Renal cortex interstitium (tissue), 11 donors: Measurements from ENCODE around the gene KNOP1. TPM values are rescaled to one million over a fixed set of nuclear protein-coding genes. Genes with fewer than 3 reads are reported as not detected.
"Not testable (repeated sequence)": the region's sequence is repeated elsewhere in the genome, so short reads cannot be mapped to it uniquely, and the experiment has no call there.

Experiments
- DNase-seq, 11 donors: peaks; one replicate each; pipeline ENCODE4 v3.0.0-alpha.2; 2013; ENCODE audit warnings: low read depth in 9 of 11, low spot score in 4 of 11; ENCODE audit errors: extremely low read depth in 1 of 11
- polyA plus RNA-seq, 3 donors: library from polyadenylated mRNA; unstranded; fragments of 120-200 nt; gene quantifications; one replicate each; pipeline ENCODE4 v1.2.1, GENCODE V29; 2013; ENCODE audit not compliant: insufficient read length in 3 of 3

Gene KNOP1
- polyA plus RNA-seq, 3 donors = 45.0 to 49.1 (median 48.7) TPM

DNA sequence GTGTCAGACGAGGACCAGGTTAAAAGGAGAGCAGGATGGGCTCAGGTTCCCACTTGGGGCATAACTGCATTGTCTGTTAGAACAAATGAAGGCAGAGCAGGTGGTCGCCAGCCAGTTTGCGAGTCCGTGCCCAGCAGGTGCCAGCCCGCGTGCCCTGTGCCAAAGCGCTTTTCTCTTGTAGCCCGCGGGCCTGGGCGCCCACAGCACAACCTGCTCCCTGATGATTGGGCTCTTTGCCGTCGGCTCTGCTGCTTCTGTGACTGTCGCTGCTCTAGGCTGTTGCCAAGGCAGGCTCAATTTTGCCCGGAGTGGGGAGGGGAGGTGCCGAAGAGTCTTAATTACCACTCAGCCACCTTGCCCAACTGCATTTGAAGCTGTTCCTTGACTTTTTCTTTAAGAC, 21.1 kb downstream of the KNOP1 start:
- DNase-seq = no peak

DNA sequence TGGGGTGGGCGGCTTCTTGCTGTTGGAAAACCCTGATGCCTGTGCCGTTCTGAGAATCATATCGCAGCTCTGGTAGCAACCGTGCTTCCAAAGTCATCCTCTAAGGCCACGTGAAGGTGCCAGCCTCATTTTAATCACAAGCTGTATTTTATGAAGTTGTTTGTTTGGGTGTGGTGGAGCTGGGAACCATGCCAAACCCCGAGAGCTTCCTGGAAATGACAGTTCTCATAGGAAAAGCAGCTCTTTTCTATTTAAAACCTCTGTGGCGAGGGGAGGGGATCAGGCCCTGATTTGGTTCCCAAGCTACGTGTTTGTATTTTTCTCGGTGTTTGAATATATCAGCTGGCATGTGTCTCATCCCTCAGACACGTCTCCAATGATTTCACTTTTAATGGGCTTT, 21.7 kb downstream of the KNOP1 start:
- peak in 3 of 11 donors; percentile 23 to 46 (median 38) for DNase-seq

DNA sequence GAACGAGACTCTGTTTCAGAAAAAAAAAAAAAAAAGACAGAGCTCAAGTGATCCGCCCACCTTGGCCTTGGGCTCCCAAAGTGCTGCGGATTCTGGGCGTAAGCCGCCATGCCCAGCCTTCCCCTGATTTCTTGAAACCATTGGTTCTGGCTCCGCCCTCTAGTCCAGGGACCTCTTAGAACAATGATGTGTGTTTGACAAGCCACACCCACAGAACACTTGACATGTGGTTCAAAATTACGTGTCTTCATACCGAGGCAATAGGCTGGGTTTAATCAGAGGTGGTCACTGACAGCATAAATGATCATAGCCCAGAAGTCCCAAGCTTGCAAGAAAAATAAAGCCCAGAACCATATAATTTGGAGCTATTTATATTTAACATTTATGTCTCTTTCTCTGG, 23.0 kb downstream of the KNOP1 start:
- no peak for DNase-seq

DNA sequence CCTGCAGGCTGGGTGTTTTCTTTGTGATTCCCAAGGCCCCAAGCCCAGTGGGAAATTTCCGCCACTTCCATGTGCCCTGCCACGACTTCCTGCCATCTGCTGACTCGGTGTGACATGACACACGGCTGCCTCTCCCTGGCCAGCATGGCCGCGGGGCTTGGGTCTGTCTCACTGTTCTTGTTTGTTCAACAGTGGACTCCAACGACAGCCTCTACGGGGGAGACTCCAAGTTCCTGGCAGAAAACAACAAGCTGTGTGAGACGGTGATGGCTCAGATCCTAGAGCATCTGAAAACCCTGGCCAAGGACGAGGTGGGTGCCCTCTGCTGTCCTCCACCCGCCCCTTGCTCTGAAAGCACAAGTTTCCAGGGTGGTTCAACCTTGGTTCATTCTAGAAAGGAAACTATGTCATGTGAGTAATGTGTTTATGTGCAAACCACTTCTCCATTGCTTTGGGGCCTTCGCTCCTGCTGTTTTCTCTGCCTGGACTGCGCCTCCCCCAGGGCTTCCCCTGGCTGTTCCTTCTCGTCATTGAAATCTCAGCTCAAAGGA, 26.8 kb downstream of the KNOP1 start:
- no peak for DNase-seq

DNA sequence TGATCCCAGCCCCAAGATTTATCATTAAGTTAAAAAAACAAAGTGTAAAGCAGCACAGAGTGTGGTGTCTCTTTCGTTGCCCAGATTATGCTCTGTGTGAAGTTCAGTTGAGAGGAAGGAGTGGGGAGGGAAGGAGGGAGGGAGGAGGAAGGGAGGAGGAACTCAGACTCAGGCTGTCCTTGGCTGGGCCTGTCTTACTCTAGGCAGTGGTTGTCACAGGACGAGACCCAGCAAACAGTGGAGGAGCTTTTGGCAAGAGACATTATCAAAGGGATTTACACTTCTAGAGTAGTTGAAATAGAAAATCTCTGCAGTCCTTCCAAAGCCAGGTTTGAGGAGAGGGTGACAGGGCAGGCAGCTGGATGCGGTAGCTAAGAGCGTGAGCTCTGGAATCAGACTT, 27.8 kb downstream of the KNOP1 start:
- DNase-seq = no peak

DNA sequence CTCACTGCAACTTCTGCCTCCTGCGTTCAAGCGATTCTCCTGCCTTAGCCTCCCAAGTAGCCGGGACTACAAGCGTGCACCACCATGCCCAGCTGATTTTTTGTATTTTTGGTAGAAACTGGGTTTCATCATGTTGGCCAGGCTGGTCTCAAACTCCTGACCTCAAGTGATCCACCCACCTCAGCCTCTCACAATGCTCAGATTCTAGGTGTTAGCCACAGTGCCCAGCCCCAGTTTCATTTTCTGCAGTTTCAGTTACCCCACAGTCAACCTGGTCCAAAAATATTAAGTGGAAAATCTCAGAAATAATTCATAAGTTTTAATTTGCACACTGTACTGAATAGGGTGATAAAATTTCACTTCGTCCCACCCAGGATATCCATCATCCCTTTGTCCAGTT, 28.7 kb downstream of the KNOP1 start:
- DNase-seq = no peak

DNA sequence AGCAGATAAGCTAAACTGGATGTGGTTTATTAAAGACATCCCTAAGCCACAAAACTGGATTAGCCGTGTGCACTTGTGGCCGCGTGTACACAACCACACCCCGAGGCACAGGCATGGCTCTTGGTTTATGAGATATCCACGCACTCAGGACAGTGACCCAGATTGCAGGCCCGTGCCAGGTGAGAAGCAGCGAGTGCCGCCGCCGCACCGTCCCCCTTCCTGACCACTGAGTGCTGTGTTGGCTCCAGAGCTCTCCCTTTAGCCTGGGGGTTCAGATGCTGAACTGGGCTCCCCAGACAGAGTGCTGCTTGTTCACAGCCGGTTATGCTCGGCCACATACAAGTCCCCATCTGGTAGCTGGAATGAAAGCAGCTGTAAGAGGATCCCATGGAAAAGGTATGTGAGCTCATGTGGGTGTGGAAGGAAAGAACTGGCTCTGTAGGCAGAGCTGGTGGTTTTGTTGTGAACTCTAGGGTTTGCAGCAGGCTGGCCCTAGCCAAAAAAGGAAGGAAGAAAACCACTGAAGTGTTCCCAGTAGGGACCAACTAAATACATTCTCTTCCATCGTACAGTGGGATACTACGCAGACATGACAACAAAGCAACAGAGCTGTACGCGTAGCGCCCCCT, 29.5 kb downstream of the KNOP1 start:
- DNase-seq = no peak

DNA sequence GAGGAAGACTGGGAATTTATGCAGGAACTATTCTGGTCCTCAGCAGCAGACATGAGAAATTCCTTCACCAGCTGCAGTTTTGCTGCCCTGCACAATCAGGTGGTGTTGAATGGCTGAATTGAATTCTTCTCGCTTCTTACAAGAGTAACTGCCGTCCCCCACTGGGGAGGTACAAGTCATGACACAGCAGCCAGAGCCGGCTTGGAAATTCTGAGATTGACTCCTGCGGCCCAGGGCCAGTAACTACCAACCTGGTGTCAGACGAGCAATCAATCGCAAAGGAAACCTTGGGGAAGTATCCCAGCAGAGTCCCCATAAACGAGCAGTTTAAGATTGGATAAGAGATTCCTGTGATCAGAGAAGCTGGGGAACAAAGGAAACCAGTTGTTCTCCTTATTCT, 30.7 kb downstream of the KNOP1 start:
- DNase-seq = no peak

DNA sequence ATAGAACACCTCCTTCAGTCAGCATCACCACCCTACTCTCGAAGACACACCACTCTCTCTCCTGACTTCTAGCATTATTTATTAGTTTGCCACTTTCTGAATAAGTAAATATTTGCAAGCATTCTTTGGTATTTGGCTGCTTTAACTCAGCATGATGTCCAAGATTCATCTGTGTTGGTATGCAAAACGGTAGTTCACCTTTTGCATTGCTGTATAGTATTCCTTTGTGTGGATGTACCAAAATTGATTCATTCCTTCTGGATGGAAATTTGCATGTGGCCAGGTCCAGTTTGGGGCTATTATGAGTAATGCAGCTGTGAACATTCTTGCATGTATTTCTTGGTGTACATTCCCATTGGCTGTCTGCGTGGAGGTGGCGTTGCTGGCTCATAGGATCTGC, 32.9 kb downstream of the KNOP1 start:
- no peak for DNase-seq

DNA sequence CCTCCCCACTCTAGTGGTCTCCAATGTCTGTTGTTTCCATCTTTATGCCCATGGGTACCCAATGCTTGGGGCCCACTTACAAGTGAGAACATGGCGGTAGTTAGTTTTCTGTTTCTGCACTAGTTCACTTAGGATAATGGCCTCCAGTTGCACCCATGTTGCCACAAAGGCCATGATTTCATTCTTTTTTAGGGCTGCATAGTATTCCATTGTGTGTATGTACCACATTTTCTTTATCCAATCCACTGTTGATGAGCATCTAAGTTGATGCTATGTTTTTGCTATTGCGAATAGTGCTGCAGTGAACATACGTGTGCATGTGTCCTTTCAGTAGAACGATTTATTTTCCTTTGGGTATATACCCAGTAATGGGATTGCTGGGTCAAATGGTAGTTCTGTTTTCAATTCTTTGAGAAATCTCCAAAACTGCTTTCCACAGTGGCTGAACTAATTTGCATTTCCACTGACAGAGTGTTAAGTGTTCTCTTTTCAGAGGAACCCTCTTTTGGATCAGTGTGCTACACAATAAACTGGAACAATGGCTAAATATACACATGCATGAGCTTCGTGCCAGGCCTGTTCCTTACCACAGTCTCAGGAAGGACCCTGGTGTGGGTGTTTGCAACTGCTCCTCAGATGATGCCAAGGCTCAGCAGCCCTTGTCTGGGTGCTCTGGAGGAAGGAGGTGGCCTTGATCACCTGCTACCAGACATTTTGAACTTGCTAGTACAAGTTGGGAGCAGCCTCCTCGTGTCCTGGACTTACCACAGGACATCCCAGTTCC, 34.4 kb downstream of the KNOP1 start:
- DNase-seq = no peak

DNA sequence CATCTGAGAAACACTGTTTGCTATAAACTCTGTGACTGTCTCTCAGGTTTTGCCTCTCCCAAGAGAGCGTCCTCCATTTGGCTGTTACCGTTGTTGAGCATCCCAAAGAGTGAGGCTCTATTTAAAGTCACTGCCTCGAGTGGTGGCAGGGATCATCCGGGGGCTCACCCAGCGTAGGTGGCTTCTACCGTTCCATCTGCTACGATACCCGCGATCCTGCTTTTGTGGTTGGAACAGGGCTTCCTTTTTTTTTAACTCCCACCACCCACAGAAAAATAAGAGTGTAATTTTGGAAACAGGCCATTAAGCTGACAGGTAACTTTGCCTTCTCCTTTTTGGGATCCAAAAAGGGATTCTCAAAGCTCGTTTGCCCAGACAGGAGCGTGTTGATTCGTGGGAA, 36.4 kb downstream of the KNOP1 start:
- no peak for DNase-seq

DNA sequence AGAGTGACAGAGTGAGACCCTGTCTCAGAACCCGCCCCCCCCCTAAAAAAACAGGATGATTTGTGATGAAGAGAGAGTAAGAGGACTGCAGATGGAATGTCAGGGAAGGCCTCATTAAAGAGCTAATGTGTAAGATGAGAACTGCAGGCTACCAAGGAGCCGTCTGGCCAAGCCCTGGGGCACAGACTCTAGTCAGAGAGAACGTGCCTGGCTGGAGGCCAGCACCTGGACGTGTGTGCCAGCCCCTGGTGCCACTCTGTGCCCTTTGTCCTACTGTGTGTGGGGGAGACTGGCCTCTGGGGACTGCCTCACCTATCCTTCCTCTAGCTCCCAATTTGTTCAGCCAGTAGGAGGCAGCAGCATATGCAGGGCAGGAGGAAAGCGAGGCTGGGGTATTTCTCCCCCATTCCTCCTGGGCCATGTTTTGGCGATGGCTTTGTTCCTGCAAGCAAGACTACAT, 37.1 kb downstream of the KNOP1 start:
- peak in 5 of 11 donors; percentile 9 to 37 (median 22) for DNase-seq

DNA sequence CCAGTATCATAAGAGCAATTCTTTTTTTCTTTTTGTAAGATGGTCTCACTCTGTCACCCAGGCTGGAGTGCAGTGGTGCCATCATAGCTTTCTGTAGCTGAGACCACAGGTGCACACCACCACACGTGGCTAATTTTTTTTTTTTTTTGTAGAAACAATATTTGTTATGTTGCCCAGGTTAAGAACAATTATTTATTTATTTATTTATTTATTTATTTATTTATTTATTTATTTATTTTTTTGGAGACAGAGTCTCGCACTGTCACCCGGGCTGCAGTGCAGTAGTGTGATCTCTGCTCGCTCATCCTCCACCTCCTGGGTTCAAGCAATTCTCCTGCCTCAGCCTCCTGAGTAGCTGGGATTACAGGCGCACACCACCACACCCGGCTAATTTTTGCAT, 38.7 kb downstream of the KNOP1 start:
- not testable (repeated sequence) for DNase-seq

DNA sequence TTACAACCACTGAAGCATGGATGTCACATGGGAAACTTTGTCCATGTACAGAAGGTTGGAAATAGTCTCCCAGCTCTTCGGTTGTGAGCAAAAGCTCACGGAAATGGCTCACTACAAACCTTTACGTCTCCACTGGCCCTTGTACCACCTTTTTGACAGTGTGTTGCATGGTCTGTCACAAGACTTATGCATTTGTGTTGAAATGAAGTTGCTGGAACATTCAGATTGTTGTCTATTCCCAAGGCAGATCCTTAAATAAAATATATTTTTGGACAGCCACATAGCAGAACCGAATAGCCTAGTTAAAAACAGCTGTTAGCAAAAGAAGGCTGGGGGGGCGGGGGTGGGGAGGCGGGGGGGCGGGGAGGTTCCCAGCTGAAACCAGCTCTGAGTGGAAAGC, 39.2 kb downstream of the KNOP1 start:
- no peak for DNase-seq

DNA sequence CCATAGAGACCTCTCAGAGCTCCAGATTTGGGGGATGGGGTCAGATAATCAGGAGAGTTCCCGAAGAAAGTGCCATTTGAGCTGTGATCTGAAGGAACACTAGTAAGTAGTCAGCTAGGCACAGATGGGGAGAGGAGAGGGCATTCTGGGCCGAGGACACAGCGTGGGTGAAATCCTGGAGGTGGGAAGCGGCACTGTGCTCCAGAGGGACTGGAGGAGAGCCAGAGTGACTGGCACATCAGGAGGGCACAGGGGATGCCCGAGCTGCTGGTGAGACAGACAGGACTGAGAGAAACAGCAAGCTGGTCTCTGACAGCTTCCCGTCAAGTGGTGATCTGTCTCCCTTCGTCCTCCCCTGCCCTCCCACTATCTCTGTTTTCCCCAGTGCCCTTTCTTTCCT, 40.6 kb downstream of the KNOP1 start:
- no peak for DNase-seq

DNA sequence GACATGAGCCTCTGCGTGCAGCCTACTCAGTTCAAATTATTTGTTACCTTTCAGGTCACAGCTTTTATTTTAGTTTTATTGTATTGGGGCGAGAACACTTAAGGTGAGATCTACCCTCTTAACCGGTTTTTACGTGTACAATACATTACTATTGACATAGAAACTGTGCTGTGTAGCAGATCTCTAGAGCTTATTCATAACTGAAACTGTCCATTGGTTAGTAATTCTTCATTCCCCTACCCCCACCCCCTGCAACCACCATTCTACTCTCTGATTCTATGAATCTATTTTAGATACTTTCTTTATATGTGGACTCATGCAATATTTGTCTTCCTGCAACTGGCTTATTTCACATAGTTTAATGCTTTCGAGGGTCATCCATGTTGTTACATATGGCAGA, 43.5 kb downstream of the KNOP1 start:
- DNase-seq = no peak

DNA sequence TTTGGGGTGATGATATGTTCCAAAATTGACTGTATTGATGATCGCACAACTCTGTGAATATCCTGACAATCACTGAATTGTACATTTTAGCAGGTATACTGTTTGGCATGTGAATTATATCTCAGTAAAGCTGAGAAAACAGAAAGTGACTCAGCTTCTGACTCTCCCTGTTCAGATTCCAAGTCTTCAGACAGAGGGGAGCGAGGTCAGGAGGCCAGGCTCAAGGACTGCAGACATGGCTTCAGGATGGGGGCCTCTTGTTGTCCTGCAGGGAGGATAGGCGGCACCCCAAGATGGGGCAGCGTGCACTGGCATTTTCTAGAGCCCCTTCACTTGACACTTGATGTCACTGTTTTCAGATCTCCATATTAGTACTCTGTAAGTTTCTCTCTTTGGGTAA, 45.6 kb downstream of the KNOP1 start:
- no peak for DNase-seq

DNA sequence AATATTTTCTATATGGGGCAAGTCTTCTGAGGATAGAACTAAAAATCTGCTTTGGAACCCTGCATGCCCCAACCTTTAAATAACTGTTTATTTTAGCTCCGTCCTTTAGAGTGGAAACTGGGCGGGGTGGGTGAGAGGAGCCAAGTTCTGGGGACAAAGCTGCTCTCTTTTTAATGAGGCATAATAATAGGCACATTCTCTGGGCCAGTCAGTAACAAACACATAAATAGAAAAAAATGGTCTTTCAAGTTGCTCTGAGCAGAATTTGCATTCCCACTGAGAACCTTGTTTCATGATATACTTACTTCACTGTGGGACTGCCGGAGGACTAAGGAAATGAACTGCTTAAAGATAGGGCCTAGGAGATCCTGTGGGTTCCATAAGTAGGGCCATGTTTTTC, 51.5 kb downstream of the KNOP1 start:
- no peak for DNase-seq

DNA sequence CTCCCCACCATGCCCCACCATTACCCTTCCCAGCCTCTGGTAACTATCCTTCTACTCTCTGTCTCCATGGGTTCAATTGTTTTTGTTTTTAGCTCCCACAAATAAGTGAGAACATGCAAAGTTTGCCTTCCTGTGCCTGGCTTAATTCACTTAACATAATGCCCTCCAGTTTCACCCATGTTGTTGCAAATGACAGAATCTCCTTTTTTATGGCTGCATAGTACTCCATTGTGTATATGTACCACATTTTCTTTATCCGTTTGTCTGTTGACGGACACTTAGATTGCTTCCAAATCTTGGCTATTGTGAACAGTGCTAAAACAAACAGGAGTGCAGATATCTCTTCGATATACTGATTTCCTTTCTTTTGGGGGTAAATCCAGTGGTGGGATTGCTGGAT, 52.7 kb downstream of the KNOP1 start:
- not testable (repeated sequence) for DNase-seq

DNA sequence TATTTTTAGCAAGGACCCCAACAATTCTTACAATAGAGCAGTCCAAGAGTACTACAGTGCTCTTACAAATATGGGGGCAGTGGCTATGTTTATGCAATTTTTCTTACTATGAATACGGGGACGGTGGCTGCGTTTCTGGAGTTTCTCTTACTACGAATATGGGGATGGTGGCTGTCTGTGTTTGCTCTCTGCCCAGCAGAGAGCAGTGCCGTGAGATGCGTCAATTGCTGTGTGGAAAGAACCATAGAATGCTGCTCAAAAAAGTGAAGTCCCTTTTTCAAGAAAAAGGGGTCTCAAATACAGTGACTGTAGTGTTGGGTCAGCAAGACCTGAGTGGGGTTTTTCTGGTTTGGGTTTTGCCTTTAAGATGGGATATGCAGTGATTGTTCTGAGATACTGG, 53.9 kb downstream of the KNOP1 start:
- DNase-seq = no peak

DNA sequence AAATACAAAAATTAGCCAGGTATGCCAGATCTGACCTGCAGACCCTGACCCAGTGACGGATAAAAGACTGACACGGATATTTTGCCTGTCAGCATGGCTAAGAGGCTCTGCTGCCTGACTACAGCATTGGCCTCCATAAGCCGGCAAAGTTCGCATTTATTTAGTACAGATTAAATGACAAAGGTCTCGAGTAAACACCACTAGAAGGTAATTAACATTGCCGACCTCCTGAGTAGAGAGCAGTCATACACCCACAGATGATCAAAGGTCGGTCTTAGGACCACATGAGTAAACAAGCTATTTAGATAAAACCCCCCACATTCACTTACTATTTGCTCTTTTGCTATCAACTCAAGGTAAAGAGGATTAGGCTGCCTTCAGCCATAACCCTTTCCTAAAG, 55.7 kb downstream of the KNOP1 start:
- no peak for DNase-seq
